SIG-M5 treated with dmso at 0.1 percent for 504 hours (cell line): Measurements from ENCODE around the gene SLC4A7.
"Not testable (repeated sequence)": the region's sequence is repeated elsewhere in the genome, so short reads cannot be mapped to it uniquely, and the experiment has no call there.

Source experiments
- DNase-seq: peaks from one replicate; lab custom pipeline; 2025; ENCODE audit not compliant: unreplicated experiment; lab: John Stamatoyannopoulos, UW

The SLC4A7 gene

GRCh38 chr3:27484015-27484844, at the start of gene SLC4A7:
SLC4A7 (minus strand) TSS chr3:27484384; CDS start chr3:27484126, 258 bp downstream.
- DNase-seq = peak; percentile 93

- peak; percentile 56 for DNase-seq
Observed at GRCh38 chr3:27533261-27533607, 49.0 kb upstream of the SLC4A7 start.

- DNase-seq = no peak
Observed at GRCh38 chr3:27532426-27533260, 48.5 kb upstream of the SLC4A7 start.

- not testable (repeated sequence) for DNase-seq
Observed at GRCh38 chr3:27531193-27531751, 47.1 kb upstream of the SLC4A7 start.

GRCh38 chr3:27528791-27529190, 44.6 kb upstream of the SLC4A7 start:
- DNase-seq = peak; percentile 75

GRCh38 chr3:27526614-27527315, 42.6 kb upstream of the SLC4A7 start:
- no peak for DNase-seq

- no peak for DNase-seq
Observed at GRCh38 chr3:27521872-27522265, 37.7 kb upstream of the SLC4A7 start.

GRCh38 chr3:27521179-27521871, 37.1 kb upstream of the SLC4A7 start:
- peak; percentile 97 for DNase-seq

GRCh38 chr3:27511724-27512422, 27.7 kb upstream of the SLC4A7 start:
- no peak for DNase-seq

- peak; percentile 93 for DNase-seq
Observed at GRCh38 chr3:27509376-27509775, 25.2 kb upstream of the SLC4A7 start.

GRCh38 chr3:27508424-27508823, 24.2 kb upstream of the SLC4A7 start:
- DNase-seq = no peak

GRCh38 chr3:27507515-27508266, 23.5 kb upstream of the SLC4A7 start:
- DNase-seq = peak; percentile 16

- no peak for DNase-seq
Observed at GRCh38 chr3:27507111-27507510, 22.9 kb upstream of the SLC4A7 start.

GRCh38 chr3:27504749-27505148, 20.6 kb upstream of the SLC4A7 start:
- DNase-seq = no peak

GRCh38 chr3:27503526-27503925, 19.3 kb upstream of the SLC4A7 start:
- no peak for DNase-seq

- DNase-seq = no peak
Observed at GRCh38 chr3:27501759-27502158, 17.6 kb upstream of the SLC4A7 start.

- DNase-seq = no peak
Observed at GRCh38 chr3:27500986-27501385, 16.8 kb upstream of the SLC4A7 start.

- DNase-seq = peak; percentile 44
Observed at GRCh38 chr3:27500035-27500434, 15.9 kb upstream of the SLC4A7 start.

- no peak for DNase-seq
Observed at GRCh38 chr3:27494784-27495183, 10.6 kb upstream of the SLC4A7 start.
